OCI-LY1 (cell line): ENCODE results near the gene NF2.

Experiments used
- CTCF ChIP-seq: fragments of 200-600 bp; sonication (generic), shearing (Covaris generic); IDR thresholded peaks from 2 replicates; pipeline ENCODE4 v1.5.1; 2017; ENCODE audit warnings: mild to moderate bottlenecking, antibody characterized with exemption, low read length, moderate library complexity, mixed read lengths
- EZH2 ChIP-seq: fragments of 200-600 bp; sonication (generic), shearing (Covaris generic); IDR thresholded peaks from 2 replicates; pipeline ENCODE4 v1.8.0; 2017; ENCODE audit warnings: borderline replicate concordance, mixed run types, mild to moderate bottlenecking, antibody characterized with exemption, low read length, moderate library complexity, mixed read lengths

- no peak for TF ChIP-seq CTCF
- TF ChIP-seq EZH2: no peak
Observed at GRCh38 chr22:29734838-29735237, 131.4 kb downstream of the NF2 start.
